Tibial artery (tissue), 4 donors: Measurements from ENCODE around the gene PI4K2A.

Experiments used
- DNase-seq, 2 donors: peaks; one replicate each; pipeline ENCODE4 v3.0.0-alpha.2; 2019
- H3K27ac ChIP-seq, 2 donors: fragments of 200-600 bp; sonication (generic) in 1 of 2; 1 replicate in 1 of 2; 2 replicates in 1 of 2; pipeline ENCODE4 v1.5.1; 2018 to 2019; ENCODE audit warnings: mild to moderate bottlenecking in 1 of 2
- H3K27me3 ChIP-seq, 2 donors: fragments of 200-600 bp; sonication (generic) in 1 of 2; one replicate each; pipeline versions ENCODE4 v1.5.1 to v1.6.0; 2016 to 2019
- H3K36me3 ChIP-seq, 3 donors: fragments of 200-600 bp; sonication (generic) in 2 of 3; one replicate each; pipeline ENCODE4 v1.5.1; 2016 to 2019; ENCODE audit warnings: mild to moderate bottlenecking in 2 of 3
- H3K4me1 ChIP-seq, 4 donors: fragments of 200-600 bp; sonication (generic) in 2 of 4; 1 replicate in 3 of 4; 2 replicates in 1 of 4; pipeline ENCODE4 v1.5.1; 2016 to 2019
- H3K4me3 ChIP-seq, 2 donors: fragments of 200-600 bp; sonication (generic) in 1 of 2; 1 replicate in 1 of 2; 2 replicates in 1 of 2; pipeline ENCODE4 v1.5.1; 2018 to 2019; ENCODE audit warnings: mild to moderate bottlenecking in 2 of 2
- H3K9me3 ChIP-seq, 3 donors: fragments of 200-600 bp; sonication (generic) in 1 of 3; one replicate each; pipeline ENCODE4 v1.5.1; 2016 to 2019
- CTCF ChIP-seq, 2 experiments: fragments of 200-600 bp in 1 of 2; fragments of 450-650 bp in 1 of 2; IDR thresholded peaks; one replicate each; pipeline ENCODE4 v1.5.1; 2017 to 2019; ENCODE audit warnings: antibody characterized with exemption in 2 of 2, mild to moderate bottlenecking in 1 of 2, moderate library complexity in 1 of 2
- intact Hi-C: fragments of 100-400 bp; cut with DNase I; formaldehyde crosslinking; loops from one replicate; pipeline ENCODE4 v1.15.0; 2023; ENCODE audit warnings: low total_unique reads

Gene PI4K2A

GRCh38 chr10:97669571-97669970 is 29.1 kb downstream of the PI4K2A start:
- H3K9me3 ChIP-seq: no peaks in the 10 kb centered on the region
- no peak overlapping the region for H3K4me3 ChIP-seq
- no peak overlapping the region for H3K27ac ChIP-seq
- DNase-seq: no peak
- no peaks in the 10 kb centered on the region for H3K27me3 ChIP-seq
- peaks cover 37 to 79% (median 67%) of the 10 kb centered on the region in 3 donors for H3K36me3 ChIP-seq
- H3K4me1 ChIP-seq: no peaks in the 10 kb centered on the region
- intact Hi-C loops: no loop called here
- no peak for TF ChIP-seq CTCF (IDR thresholded peaks at IDR 0.05)

GRCh38 chr10:97673736-97674525 is 33.5 kb downstream of the PI4K2A start:
- DNase-seq: no peak
- no peak overlapping the region for H3K4me3 ChIP-seq
- TF ChIP-seq CTCF (IDR thresholded peaks at IDR 0.05): no peak
- H3K36me3 ChIP-seq: peaks cover 61 to 78% (median 68%) of the 10 kb centered on the region in 3 donors
- intact Hi-C loops: no loop called here
- no peak overlapping the region for H3K27ac ChIP-seq
- no peaks in the 10 kb centered on the region for H3K4me1 ChIP-seq
- no peaks in the 10 kb centered on the region for H3K9me3 ChIP-seq
- no peaks in the 10 kb centered on the region for H3K27me3 ChIP-seq

GRCh38 chr10:97675222-97675621 is 34.8 kb downstream of the PI4K2A start:
- intact Hi-C loops: loop anchor here (5.0 kb wide), 1 partner anchor 57 kb away; no protein-coding TSS in a partner anchor
- no peak for DNase-seq
- H3K9me3 ChIP-seq: no peaks in the 10 kb centered on the region
- H3K4me1 ChIP-seq: peaks cover 0 to 5% (median 0%) of the 10 kb centered on the region in 4 donors
- H3K36me3 ChIP-seq: peaks cover 62 to 76% (median 66%) of the 10 kb centered on the region in 3 donors
- H3K27me3 ChIP-seq: no peaks in the 10 kb centered on the region
- H3K4me3 ChIP-seq: no peak overlapping the region
- no peak overlapping the region for H3K27ac ChIP-seq
- TF ChIP-seq CTCF (IDR thresholded peaks at IDR 0.05): no peak

- H3K9me3 ChIP-seq: no peaks in the 10 kb centered on the region
- TF ChIP-seq CTCF (IDR thresholded peaks at IDR 0.05): peak; percentile 70 to 92
- H3K36me3 ChIP-seq: peaks cover 62 to 71% (median 66%) of the 10 kb centered on the region in 3 donors
- H3K4me3 ChIP-seq: no peak overlapping the region
- intact Hi-C loops: loop anchor here (5.0 kb wide), 1 partner anchor 55 kb away; no protein-coding TSS in a partner anchor
- no peaks in the 10 kb centered on the region for H3K27me3 ChIP-seq
- peaks cover 0 to 8% (median 2%) of the 10 kb centered on the region in 4 donors for H3K4me1 ChIP-seq
- H3K27ac ChIP-seq: peak overlapping the region in 1 of 2 donors; percentile 16
- no peak for DNase-seq
Measured at GRCh38 chr10:97676770-97677581, 36.5 kb downstream of the PI4K2A start.

GRCh38 chr10:97679594-97679993 is 39.1 kb downstream of the PI4K2A start:
- H3K27me3 ChIP-seq: no peaks in the 10 kb centered on the region
- H3K36me3 ChIP-seq: peaks cover 44 to 53% (median 48%) of the 10 kb centered on the region in 3 donors
- H3K9me3 ChIP-seq: no peaks in the 10 kb centered on the region
- TF ChIP-seq CTCF (IDR thresholded peaks at IDR 0.05): no peak
- peaks cover 0 to 33% (median 22%) of the 10 kb centered on the region in 4 donors for H3K4me1 ChIP-seq
- no peak for DNase-seq
- no peak overlapping the region for H3K4me3 ChIP-seq
- intact Hi-C loops: loop anchor here (5.0 kb wide), 1 partner anchor 53 kb away; no protein-coding TSS in a partner anchor
- H3K27ac ChIP-seq: no peak overlapping the region
